ENCODE data around the gene CRX.

The CRX gene

DNA sequence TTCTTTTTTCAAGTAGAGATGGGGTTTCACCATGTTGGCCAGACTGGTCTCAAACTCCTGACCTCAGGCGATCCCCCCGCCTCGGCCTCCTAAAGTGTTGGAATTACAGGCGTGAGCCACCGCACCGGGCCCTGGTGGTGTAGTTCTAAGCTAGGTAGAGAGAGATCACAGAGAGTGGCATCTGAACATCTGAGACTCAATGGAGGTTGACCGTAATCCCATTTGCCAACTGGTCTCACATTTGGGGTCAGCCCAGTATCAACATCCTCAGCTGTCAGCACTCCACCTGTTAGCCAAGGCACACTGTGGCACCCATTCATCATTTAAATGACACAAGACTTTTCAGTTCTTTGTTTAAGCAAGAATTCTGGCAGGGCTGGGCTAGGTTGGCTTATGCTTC is 35.2 kb upstream of the CRX start:
- TF ChIP-seq CTCF (IDR thresholded peaks at IDR 0.05) = no peak

DNA sequence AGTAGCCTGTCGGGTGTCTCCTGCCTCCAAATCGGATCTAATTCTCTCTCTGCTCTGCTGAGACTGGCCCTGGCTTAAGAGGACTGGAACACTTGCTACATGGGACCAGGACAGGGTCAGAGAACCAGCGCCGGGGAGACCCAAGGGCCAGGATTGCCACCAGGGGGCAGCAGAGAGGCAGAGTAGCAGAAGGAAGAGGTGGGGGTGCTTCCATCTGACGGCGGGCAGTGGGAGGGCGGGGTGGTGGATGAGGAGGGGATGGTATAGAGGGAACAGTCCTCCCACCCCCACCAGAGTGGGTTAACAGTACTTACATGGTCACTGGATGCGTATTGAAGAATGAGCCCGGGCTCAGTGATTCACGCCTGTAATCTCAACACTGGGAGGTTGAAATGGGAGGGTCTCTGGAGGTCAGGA is 31.3 kb upstream of the CRX start:
- TF ChIP-seq CTCF (IDR thresholded peaks at IDR 0.05) = peak; percentile 62

DNA sequence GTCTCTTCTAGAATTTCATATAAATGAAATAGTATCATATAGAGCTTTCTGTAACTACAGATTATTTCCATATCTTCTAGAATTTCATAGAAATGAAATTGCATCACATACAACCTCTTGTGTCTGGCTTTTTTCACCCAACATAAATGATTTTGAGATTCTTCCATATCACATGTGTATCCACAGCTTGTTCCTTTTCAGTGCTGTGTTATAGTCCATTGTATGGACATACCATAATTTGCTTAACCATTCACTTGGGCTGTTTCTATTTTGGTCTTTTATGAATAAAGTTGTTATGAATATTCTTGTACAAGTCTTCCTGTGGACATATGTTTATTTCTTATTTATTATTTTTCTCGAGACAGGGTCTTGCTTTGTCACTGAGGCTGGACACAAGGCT is 29.1 kb upstream of the CRX start:
- TF ChIP-seq CTCF (IDR thresholded peaks at IDR 0.05) = no peak

DNA sequence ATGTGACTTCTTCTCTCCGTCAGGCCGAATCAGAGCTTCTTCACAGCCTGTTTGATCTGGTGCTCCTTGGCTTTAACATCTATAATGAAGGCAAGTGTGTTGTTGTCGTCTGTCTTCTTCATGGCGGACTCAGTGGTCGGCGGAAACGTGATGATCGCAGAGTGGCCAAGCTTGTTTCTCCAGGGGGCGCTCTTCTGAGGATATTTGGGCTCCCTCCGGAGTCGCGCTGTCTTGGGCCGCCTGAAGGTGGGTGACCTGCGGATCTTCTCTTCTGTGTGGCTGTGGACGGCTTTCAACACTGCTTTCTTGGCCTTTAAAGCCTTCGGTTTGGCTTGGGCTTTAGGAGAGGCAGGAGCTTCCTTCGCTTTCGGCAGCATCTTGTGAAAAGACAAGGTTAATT is 27.2 kb upstream of the CRX start:
- TF ChIP-seq CTCF (IDR thresholded peaks at IDR 0.05) = no peak

DNA sequence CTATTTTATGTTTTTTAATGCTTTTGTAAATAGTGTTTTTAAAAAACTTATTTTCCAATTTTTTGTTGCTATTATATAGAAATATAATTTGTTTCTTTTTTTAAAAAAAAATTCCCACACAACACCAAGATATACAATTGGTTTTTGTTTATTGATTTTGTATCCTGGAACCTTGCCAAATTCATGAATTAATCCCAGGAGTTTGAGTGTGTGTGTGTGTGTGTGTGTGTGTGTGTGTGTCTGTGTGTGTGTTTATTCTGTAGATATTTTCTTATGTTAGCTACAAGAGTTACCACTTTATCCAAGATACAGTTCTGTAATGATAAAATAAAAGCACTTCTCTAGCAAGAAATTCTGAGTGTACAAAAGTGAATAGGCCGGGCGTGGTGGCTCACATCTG is 25.0 kb upstream of the CRX start:
- no peak for TF ChIP-seq CTCF (IDR thresholded peaks at IDR 0.05)

GRCh38 chr19:47797996-47798903 is 23.5 kb upstream of the CRX start:
- TF ChIP-seq CTCF (IDR thresholded peaks at IDR 0.05) = no peak

DNA sequence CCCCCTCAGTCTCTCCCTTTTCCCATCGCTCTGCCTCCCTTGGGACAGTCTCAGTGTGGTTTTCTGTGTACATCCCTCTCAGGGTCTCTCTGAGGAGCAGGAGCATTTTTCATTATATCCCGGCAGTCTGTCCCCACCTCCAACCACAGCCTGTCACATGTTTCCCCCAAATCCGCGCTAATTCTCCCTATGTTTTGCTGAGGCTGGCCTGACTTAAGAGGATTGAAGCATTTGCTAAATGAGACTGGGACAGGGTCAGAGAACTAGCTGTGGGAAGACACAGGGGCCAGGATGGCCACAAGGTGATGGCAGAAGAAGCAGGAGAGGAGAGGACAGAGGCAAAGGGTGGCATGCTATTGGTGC is 22.9 kb upstream of the CRX start:
- no peak for TF ChIP-seq CTCF (IDR thresholded peaks at IDR 0.05)

Data from LNCAP (cell line).